ENCODE measurements around the gene PALLD.

Gene PALLD

DNA sequence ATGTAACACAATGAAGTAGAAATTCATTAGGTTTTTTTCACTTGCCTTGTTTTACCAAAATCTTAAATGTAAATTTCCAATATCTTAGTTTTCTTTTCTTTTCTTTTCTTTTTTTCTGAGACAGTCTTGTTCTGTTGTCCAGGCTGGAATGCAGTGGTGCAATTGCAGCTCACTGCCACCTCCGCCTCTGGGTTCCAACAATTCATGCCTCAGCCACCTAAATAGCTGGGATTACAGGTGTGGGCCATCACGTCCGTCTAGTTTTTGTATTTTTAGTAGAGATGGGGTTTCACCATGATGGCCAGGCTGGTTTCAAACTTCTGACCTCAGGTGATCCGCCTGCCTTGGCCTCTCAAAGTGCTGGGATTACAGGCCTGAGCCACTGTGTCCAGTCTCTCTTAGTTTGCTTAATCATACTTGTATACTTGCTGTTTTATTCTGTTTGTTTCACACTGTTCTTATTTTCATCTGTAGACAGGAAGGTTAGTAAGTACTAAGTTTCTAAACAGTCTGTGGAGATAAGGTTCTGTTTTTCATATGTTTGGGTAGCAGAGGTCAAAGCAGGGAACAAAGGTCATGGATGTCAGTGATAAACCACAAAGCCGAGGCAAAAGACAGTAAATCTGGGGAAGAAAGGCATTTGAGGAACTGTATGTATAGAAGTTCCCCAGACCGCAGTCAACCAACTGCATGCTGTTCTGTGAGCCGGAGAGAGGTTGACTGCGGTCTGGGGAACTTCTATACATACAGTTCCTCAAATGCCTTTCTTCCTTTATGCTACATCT is 384.2 kb downstream of the PALLD start (continued):
- TF ChIP-seq, protein P1, sequence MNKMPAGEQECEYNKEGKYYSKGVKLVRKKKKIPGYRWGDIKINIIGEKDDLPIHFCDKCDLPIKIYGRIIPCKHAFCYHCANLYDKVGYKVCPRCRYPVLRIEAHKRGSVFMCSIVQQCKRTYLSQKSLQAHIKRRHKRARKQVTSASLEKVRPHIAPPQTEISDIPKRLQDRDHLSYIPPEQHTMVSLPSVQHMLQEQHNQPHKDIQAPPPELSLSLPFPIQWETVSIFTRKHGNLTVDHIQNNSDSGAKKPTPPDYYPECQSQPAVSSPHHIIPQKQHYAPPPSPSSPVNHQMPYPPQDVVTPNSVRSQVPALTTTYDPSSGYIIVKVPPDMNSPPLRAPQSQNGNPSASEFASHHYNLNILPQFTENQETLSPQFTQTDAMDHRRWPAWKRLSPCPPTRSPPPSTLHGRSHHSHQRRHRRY (tag by site-specific recombination; IDR thresholded peaks at IDR 0.05), result no peak
- TF ChIP-seq, protein P2, sequence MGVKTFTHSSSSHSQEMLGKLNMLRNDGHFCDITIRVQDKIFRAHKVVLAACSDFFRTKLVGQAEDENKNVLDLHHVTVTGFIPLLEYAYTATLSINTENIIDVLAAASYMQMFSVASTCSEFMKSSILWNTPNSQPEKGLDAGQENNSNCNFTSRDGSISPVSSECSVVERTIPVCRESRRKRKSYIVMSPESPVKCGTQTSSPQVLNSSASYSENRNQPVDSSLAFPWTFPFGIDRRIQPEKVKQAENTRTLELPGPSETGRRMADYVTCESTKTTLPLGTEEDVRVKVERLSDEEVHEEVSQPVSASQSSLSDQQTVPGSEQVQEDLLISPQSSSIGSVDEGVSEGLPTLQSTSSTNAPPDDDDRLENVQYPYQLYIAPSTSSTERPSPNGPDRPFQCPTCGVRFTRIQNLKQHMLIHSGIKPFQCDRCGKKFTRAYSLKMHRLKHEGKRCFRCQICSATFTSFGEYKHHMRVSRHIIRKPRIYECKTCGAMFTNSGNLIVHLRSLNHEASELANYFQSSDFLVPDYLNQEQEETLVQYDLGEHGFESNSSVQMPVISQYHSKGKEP (tag by site-specific recombination; IDR thresholded peaks at IDR 0.05), result no peak
- TF ChIP-seq ZNF324 (tag by site-specific recombination; IDR thresholded peaks at IDR 0.05) (no peak), ZNF785 (tag by site-specific recombination; IDR thresholded peaks at IDR 0.05) (no peak), GLIS2 (tag by site-specific recombination; IDR thresholded peaks at IDR 0.05) (no peak), ZNF184 (tag by site-specific recombination; IDR thresholded peaks at IDR 0.05) (no peak), ZNF530 (tag by site-specific recombination; IDR thresholded peaks at IDR 0.05; ENCODE audit: low read depth) (no peak), ZNF223 (tag by site-specific recombination; IDR thresholded peaks at IDR 0.05) (no peak), ZNF561 (tag by site-specific recombination; IDR thresholded peaks at IDR 0.05; ENCODE audit: borderline replicate concordance) (no peak)
- TF ChIP-seq, protein P3, sequence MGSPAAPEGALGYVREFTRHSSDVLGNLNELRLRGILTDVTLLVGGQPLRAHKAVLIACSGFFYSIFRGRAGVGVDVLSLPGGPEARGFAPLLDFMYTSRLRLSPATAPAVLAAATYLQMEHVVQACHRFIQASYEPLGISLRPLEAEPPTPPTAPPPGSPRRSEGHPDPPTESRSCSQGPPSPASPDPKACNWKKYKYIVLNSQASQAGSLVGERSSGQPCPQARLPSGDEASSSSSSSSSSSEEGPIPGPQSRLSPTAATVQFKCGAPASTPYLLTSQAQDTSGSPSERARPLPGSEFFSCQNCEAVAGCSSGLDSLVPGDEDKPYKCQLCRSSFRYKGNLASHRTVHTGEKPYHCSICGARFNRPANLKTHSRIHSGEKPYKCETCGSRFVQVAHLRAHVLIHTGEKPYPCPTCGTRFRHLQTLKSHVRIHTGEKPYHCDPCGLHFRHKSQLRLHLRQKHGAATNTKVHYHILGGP (tag by site-specific recombination; IDR thresholded peaks at IDR 0.05), result no peak

DNA sequence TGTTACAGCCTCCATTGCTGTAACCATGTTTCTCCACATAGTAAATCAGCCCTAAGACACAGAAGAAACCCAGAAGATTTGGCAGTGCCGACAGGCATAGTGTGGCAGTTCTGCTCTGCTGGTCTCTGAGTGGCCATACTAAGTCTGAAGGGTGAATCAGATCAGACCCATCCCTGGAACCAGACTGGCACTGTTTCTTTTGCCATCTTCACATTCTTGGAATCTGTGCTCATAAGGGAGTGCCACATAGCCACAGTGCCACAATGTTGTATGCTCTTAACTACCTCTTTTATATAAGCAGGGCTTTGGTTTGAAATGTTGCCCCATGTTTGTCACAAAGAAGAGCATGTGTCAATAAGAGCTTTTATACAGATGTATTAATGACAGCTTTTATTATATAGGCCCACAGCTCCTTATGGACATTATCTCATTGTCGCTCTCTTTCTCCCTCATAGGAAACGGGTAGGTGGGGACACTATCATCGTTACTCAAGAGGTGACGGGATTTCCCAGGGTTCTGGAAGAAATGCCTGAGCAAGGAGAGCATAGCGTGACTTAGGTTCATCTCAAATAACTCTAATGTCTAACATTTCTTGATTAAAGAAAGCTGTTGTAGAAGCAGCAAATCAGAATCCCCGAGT is 385.0 kb downstream of the PALLD start:
- ChIA-PET POLR2A (no interaction called here), CTCF (no interaction called here)
- no peaks in the 10 kb centered on the region for H3K9me3 ChIP-seq (ENCODE audit: control insufficient read depth, insufficient read depth, low read depth, low read length)
- peaks cover 0 to 46% of the 10 kb centered on the region in 2 experiments; a peak in 2 of 3 replicates for H3K36me3 ChIP-seq (ENCODE audit: control insufficient read depth in 2 of 2, insufficient read depth in 1 of 2, low read length in 2 of 2)
- no peaks in the 10 kb centered on the region for H3K4me1 ChIP-seq (ENCODE audit: control insufficient read depth, insufficient read depth, low read length)
- TF ChIP-seq, protein P1 (tag by site-specific recombination; IDR thresholded peaks at IDR 0.05), result no peak
- TF ChIP-seq ZNF629 (tag by site-specific recombination; IDR thresholded peaks at IDR 0.05), result no peak
- TF ChIP-seq ZNF48 (tag by site-specific recombination; IDR thresholded peaks at IDR 0.05), result no peak
- no peak for TF ChIP-seq ZSCAN30 (tag by site-specific recombination; IDR thresholded peaks at IDR 0.05)
- no peak for TF ChIP-seq WT1 (tag by site-specific recombination; IDR thresholded peaks at IDR 0.05)
- TF ChIP-seq ZNF37A (tag by site-specific recombination; IDR thresholded peaks at IDR 0.05), result no peak
- TF ChIP-seq RBAK (tag by site-specific recombination; IDR thresholded peaks at IDR 0.05), result no peak
- no peak overlapping the region for H3K4me3 ChIP-seq (ENCODE audit: low read depth, low read length)
- H3K27ac ChIP-seq (ENCODE audit: extremely low read depth, low read depth, low read length), result no peak overlapping the region

DNA sequence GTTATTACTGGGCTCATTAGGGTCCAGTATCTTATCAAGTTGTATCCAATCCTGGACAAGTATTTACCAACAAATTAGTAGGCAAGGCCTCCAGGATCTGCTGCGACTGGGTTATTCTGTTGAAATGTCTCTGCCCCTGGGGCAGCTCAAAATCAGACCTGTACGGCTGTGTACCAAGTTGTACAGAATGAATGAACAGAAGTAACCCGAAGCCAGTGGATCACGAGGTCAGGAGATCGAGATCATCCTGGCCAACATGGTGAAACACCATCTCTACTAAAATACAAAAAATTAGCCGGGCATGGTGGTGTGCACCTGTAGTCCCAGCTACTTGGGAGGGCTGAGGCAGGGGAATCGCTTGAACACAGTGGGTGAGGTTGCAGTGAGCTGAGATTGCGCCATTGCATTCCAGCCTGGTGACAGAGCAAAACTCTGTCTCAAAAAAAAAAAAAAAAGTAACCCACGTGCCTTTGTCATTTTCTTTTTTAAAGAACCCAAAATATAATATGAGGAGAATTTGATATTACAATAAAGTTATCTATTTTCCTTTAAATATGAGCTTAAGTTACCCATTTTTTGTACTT is 385.9 kb downstream of the PALLD start:
- H3K4me3 ChIP-seq (ENCODE audit: low read depth, low read length), result no peak overlapping the region
- ChIA-PET POLR2A (interaction anchor here (0.7 kb wide), 1 partner anchor 64 kb away, joined by 3 read pairs; no protein-coding TSS in a partner anchor), CTCF (interaction anchor here (0.6 to 0.8 kb wide), 2 partner anchors 40 to 61 kb away, joined by 3 read pairs; no protein-coding TSS in a partner anchor)
- no peaks in the 10 kb centered on the region for H3K4me1 ChIP-seq (ENCODE audit: control insufficient read depth, insufficient read depth, low read length)
- H3K27ac ChIP-seq (ENCODE audit: extremely low read depth, low read depth, low read length), result no peak overlapping the region
- H3K9me3 ChIP-seq (ENCODE audit: control insufficient read depth, insufficient read depth, low read depth, low read length), result no peaks in the 10 kb centered on the region
- H3K36me3 ChIP-seq (ENCODE audit: control insufficient read depth in 2 of 2, insufficient read depth in 1 of 2, low read length in 2 of 2), result peaks cover 0 to 43% of the 10 kb centered on the region in 2 experiments; a peak in 2 of 3 replicates
- TF ChIP-seq ZNF155 (tag by site-specific recombination; IDR thresholded peaks at IDR 0.05) (no peak), ZNF112 (tag by site-specific recombination; IDR thresholded peaks at IDR 0.05) (no peak), ZNF510 (tag by site-specific recombination; IDR thresholded peaks at IDR 0.05; ENCODE audit: insufficient replicate concordance) (no peak), ZNF548 (tag by site-specific recombination; IDR thresholded peaks at IDR 0.05) (no peak), ZBTB48 (tag by site-specific recombination; IDR thresholded peaks at IDR 0.05) (no peak), ZNF521 (tag by site-specific recombination; IDR thresholded peaks at IDR 0.05) (no peak), ZNF416 (tag by site-specific recombination; IDR thresholded peaks at IDR 0.05) (no peak), ZNF544 (tag by site-specific recombination; IDR thresholded peaks at IDR 0.05) (no peak)
- TF ChIP-seq, protein P4, sequence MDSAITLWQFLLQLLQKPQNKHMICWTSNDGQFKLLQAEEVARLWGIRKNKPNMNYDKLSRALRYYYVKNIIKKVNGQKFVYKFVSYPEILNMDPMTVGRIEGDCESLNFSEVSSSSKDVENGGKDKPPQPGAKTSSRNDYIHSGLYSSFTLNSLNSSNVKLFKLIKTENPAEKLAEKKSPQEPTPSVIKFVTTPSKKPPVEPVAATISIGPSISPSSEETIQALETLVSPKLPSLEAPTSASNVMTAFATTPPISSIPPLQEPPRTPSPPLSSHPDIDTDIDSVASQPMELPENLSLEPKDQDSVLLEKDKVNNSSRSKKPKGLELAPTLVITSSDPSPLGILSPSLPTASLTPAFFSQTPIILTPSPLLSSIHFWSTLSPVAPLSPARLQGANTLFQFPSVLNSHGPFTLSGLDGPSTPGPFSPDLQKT (IDR thresholded peaks at IDR 0.05; ENCODE audit: borderline replicate concordance, low read depth, low read length), result no peak

Measured in HEK293 (cell line).